HCT116 (cell line): ENCODE data around the gene OSBPL10. TPM values are rescaled to one million over a fixed set of nuclear protein-coding genes. Genes with fewer than 3 reads are reported as not detected.

Experiments
- ATAC-seq: fragments of 200-7000 bp; cut with Tn5 transposase; 2 replicates; pipeline ENCODE4 v1.9.1; 2020; ENCODE audit warnings: mild to moderate bottlenecking, moderate library complexity
- BruUV-seq: library from RNA; stranded (reverse); fragments of 400-500 nt; replicated peaks from 2 replicates; lab custom pipeline; 2021; lab: Mats Ljungman, UMichigan
- CTCF ChIA-PET: fragments of 300-600 bp; sonication (Branson Sonifier 250); formaldehyde crosslinking; loops from one replicate; lab custom pipeline; 2021; ENCODE audit warnings: antibody characterized with exemption; lab: Charles Lee
- POLR2A ChIA-PET: fragments of 300-600, 350-600 bp; sonication (Branson Sonifier 250); formaldehyde crosslinking; loops from one replicate; lab custom pipeline; 2021; ENCODE audit warnings: antibody characterized with exemption; lab: Charles Lee
- RAD21 ChIA-PET, 2 experiments: fragments of 300-600 bp; sonication (Branson Sonifier 250); formaldehyde crosslinking; loops; one replicate each; lab custom pipeline; 2023; ENCODE audit warnings: low total read pairs in 2 of 2; ENCODE audit not compliant: uncharacterized antibody in 2 of 2, unreplicated experiment in 2 of 2, low non-redundant PET in 1 of 2; lab: Charles Lee
- DNase-seq: peaks from one replicate; pipeline ENCODE4 v3.0.0-alpha.2; 2010; ENCODE audit warnings: low read depth, low spot score
- H2AFZ ChIP-seq: fragments of 200-600 bp; shearing (Covaris generic), sonication (generic); 2 replicates; pipeline ENCODE4 v1.6.1; 2017; ENCODE audit warnings: low read depth, mixed run types, mixed read lengths, antibody characterized with exemption, low read length; ENCODE audit not compliant: poor library complexity, severe bottlenecking
- H3K27ac ChIP-seq: 2 replicates; pipeline ENCODE4 v1.5.1; 2012; ENCODE audit warnings: low read depth, low read length
- H3K27me3 ChIP-seq: fragments of 200-600 bp; sonication (generic); 2 replicates; pipeline ENCODE4 v1.6.1; 2016; ENCODE audit warnings: mixed run types, low read length, mixed read lengths; ENCODE audit not compliant: insufficient read depth
- H3K36me3 ChIP-seq, 2 experiments: fragments of 200-500 bp in 1 of 2; fragments of 200-600 bp in 1 of 2; sonication (Bioruptor generic) in 1 of 2; sonication (generic) in 1 of 2; 2 replicates each; pipeline versions ENCODE4 v1.5.1 to v1.6.1; 2014 to 2016; ENCODE audit warnings: low read length in 2 of 2, inconsistent platforms in 1 of 2, mixed read lengths in 1 of 2, mixed run types in 1 of 2; ENCODE audit not compliant: insufficient read depth in 2 of 2, control insufficient read depth in 1 of 2
- H3K4me1 ChIP-seq, 2 experiments: fragments of 200-600 bp in 1 of 2; sonication (generic) in 1 of 2; 2 replicates each; pipeline versions ENCODE4 v1.5.1 to v1.6.1; 2012 to 2017; ENCODE audit warnings: low read length in 2 of 2, inconsistent platforms in 1 of 2, mild to moderate bottlenecking in 1 of 2, mixed read lengths in 1 of 2, mixed run types in 1 of 2, moderate library complexity in 1 of 2; ENCODE audit not compliant: insufficient read depth in 2 of 2, control insufficient read depth in 1 of 2
- H3K4me2 ChIP-seq: fragments of 200-600 bp; sonication (generic); 2 replicates; pipeline ENCODE4 v1.6.1; 2017; ENCODE audit warnings: mixed run types, low read length, mixed read lengths
- H3K4me3 ChIP-seq, 2 experiments: fragments of 200-600 bp in 1 of 2; sonication (generic) in 1 of 2; replicated peaks in 1 of 2; 2 replicates each; pipeline ENCODE4 v1.5.1; 2011 to 2016; ENCODE audit warnings: low read length in 2 of 2, control low read depth in 1 of 2, low read depth in 1 of 2, mild to moderate bottlenecking in 1 of 2, mixed read lengths in 1 of 2, mixed run types in 1 of 2
- H3K79me2 ChIP-seq: fragments of 200-600 bp; sonication (generic); 2 replicates; pipeline ENCODE4 v1.6.1; 2017; ENCODE audit warnings: mild to moderate bottlenecking, mixed run types, low read length, moderate library complexity, mixed read lengths; ENCODE audit not compliant: insufficient read depth
- H3K9ac ChIP-seq: fragments of 200-600 bp; sonication (generic); 2 replicates; pipeline ENCODE4 v1.6.1; 2016; ENCODE audit warnings: low read length, mixed read lengths
- H3K9me2 ChIP-seq: fragments of 200-600 bp; sonication (generic), shearing (Covaris generic); 2 replicates; pipeline ENCODE4 v1.6.1; 2017; ENCODE audit warnings: mixed run types, mild to moderate bottlenecking, moderate library complexity; ENCODE audit not compliant: insufficient read depth
- H3K9me3 ChIP-seq, 2 experiments: fragments of 200-500 bp in 1 of 2; fragments of 200-600 bp in 1 of 2; sonication (Bioruptor generic) in 1 of 2; sonication (generic) in 1 of 2; 2 replicates each; pipeline ENCODE4 v1.6.1; 2014 to 2017; ENCODE audit warnings: low read length in 2 of 2, mixed read lengths in 2 of 2, inconsistent platforms in 1 of 2, low read depth in 1 of 2, mild to moderate bottlenecking in 1 of 2, mixed run types in 1 of 2, moderate library complexity in 1 of 2; ENCODE audit not compliant: control insufficient read depth in 1 of 2, insufficient read depth in 1 of 2
- H4K20me1 ChIP-seq: fragments of 200-600 bp; sonication (generic), shearing (Covaris generic); 2 replicates; pipeline ENCODE4 v1.6.1; 2017; ENCODE audit warnings: mixed run types, mild to moderate bottlenecking, moderate library complexity; ENCODE audit not compliant: insufficient read depth
- CTCF ChIP-seq, 3 experiments: fragments of 200-600 bp in 1 of 3; sonication (generic) in 1 of 3; IDR thresholded peaks in 2 of 3; conservative IDR thresholded peaks in 1 of 3; 2 replicates each; pipeline ENCODE4 v1.5.1; 2012 to 2017; ENCODE audit warnings: low read depth in 2 of 3, low read length in 2 of 3, antibody characterized with exemption in 1 of 3, borderline replicate concordance in 1 of 3, control low read depth in 1 of 3, mild to moderate bottlenecking in 1 of 3, mixed read lengths in 1 of 3, mixed run types in 1 of 3, moderate library complexity in 1 of 3; ENCODE audit not compliant: insufficient read depth in 1 of 3
- JUND ChIP-seq: IDR thresholded peaks from 2 replicates; pipeline ENCODE4 v1.6.1; 2012
- POLR2A ChIP-seq: IDR thresholded peaks from 2 replicates; pipeline ENCODE4 v1.7.0; 2011; ENCODE audit warnings: borderline replicate concordance; ENCODE audit not compliant: insufficient read depth, insufficient read length; ENCODE audit errors: extremely low read depth
- REST ChIP-seq: IDR thresholded peaks from 2 replicates; pipeline ENCODE4 v1.6.1; 2012; ENCODE audit warnings: low read depth
- SIN3A ChIP-seq: IDR thresholded peaks from 2 replicates; pipeline ENCODE4 v1.6.1; 2012; ENCODE audit warnings: low read depth
- SRF ChIP-seq: IDR thresholded peaks from 2 replicates; pipeline ENCODE4 v1.6.1; 2012; ENCODE audit warnings: low read depth
- TCF7L2 ChIP-seq: IDR thresholded peaks from 2 replicates; pipeline ENCODE4 v1.7.0; 2011; ENCODE audit warnings: borderline replicate concordance, inconsistent platforms; ENCODE audit not compliant: insufficient read depth, insufficient read length; ENCODE audit errors: extremely low read depth
- YY1 ChIP-seq: IDR thresholded peaks from 2 replicates; pipeline ENCODE4 v1.6.1; 2011; ENCODE audit warnings: low read length, low read depth, moderate library complexity, mild to moderate bottlenecking; ENCODE audit not compliant: insufficient replicate concordance; ENCODE audit errors: extremely low read depth
- ZNF274 ChIP-seq: fragments of 200-500 bp; sonication (Bioruptor generic); IDR thresholded peaks from 2 replicates; pipeline ENCODE4 v1.6.1; 2014; ENCODE audit warnings: mild to moderate bottlenecking, low read depth, low read length, inconsistent platforms
- intact Hi-C: fragments of 100-400 bp; cut with micrococcal nuclease; formaldehyde crosslinking; loops from 2 replicates; pipeline ENCODE4 v1.10.0; 2022
- total RNA-seq: library from RNA; stranded (reverse); gene quantifications from one replicate; pipeline ENCODE4 v1.2.1, GENCODE V29; 2021; ENCODE audit not compliant: unreplicated experiment
- TF ChIP-seq, protein P1 (sequence below): IDR thresholded peaks from 2 replicates; pipeline ENCODE4 v1.6.1; 2012
- TF ChIP-seq, protein P2 (sequence below): IDR thresholded peaks from 2 replicates; pipeline ENCODE4 v1.6.1; 2011; ENCODE audit warnings: mild to moderate bottlenecking, low read length, moderate library complexity; ENCODE audit not compliant: insufficient replicate concordance; ENCODE audit errors: extremely low read depth

The OSBPL10 gene
- total RNA-seq, 1 experiment from 2014 or later, result 25.8 TPM

DNA sequence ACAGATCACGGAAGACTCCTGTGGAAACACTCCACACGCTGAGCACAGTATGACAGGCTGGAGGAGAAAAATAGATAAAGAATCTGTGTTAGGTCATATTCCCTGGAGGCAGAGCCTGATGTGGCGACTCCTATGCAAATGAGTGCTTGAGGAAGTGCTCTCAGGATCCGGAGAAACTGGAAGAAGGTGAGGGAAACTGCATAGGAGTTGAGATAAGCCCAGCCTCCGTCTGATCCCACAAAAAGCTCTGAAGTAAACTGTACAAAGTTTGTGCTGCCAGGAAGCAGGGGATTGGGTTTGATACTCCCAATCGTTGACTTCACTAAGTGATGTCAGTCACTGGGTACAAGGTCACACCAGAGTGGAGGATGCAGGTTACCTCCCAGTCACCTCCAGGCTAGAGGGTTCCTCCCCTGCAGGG is 33.4 kb downstream of the OSBPL10 start:
- Histone ChIP-seq H3K9ac (no peak overlapping the region), H4K20me1 (no peaks in the 10 kb centered on the region), H2AFZ (no peak overlapping the region), H3K9me2 (no peaks in the 10 kb centered on the region), H3K9me3 (no peaks in the 10 kb centered on the region), H3K4me2 (no peak overlapping the region), H3K36me3 (no peaks in the 10 kb centered on the region), H3K4me1 (peaks cover 0 to 3% of the 10 kb centered on the region in 2 experiments; a peak in 1 of 4 replicates), H3K27me3 (no peaks in the 10 kb centered on the region), H3K79me2 (no peaks in the 10 kb centered on the region; the same call in 1 of the 2 replicates), H3K27ac (no peak overlapping the region), H3K4me3 (no peak overlapping the region)
- DNase-seq, result no peak
- POLR2A ChIA-PET, result no interaction called here
- BruUV-seq, result no TSS peak
- peak; percentile 44; the same call in 1 of the 2 replicates for ATAC-seq
- TF ChIP-seq TCF7L2 (no peak), JUND (no peak), POLR2A (no peak), SRF (no peak), SIN3A (no peak), YY1 (no peak)
- intact Hi-C loops, result no loop called here
- RAD21 ChIA-PET, result no interaction called here
- CTCF ChIA-PET, result no interaction called here

DNA sequence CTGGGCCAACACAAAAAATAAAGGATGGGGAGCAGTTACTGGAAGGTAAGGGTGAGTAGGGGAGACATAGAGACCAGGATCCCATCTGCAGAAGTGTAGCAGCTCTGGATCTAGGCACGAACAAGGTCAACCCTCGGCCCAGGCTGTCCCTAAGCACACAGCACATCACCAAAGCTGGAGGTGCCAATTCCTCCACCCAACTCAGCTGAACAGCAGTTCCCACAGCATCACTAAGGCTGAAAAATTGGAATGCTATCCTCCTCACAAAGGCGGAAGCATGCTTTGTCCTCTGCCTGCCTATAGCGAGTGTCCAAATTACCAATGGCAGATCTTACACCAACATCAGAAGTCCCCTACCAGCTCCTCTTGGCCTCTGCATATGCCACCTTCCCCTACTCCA is 33.9 kb downstream of the OSBPL10 start:
- no peak overlapping the region for H3K4me2 ChIP-seq

More for the DNA sequence above, 33.9 kb downstream of the OSBPL10 start:
- H3K79me2 ChIP-seq, result no peaks in the 10 kb centered on the region; the same call in 1 of the 2 replicates
- no peaks in the 10 kb centered on the region for H3K9me2 ChIP-seq
- H3K27me3 ChIP-seq, result no peaks in the 10 kb centered on the region
- RAD21 ChIA-PET, result no interaction called here
- POLR2A ChIA-PET, result no interaction called here
- CTCF ChIA-PET, result no interaction called here
- no peak for ATAC-seq
- H3K4me1 ChIP-seq, result peaks cover 0 to 3% of the 10 kb centered on the region in 2 experiments; a peak in 1 of 4 replicates
- BruUV-seq, result no TSS peak
- H3K36me3 ChIP-seq, result no peaks in the 10 kb centered on the region
- no peaks in the 10 kb centered on the region for H3K9me3 ChIP-seq
- no peaks in the 10 kb centered on the region for H4K20me1 ChIP-seq
- H3K9ac ChIP-seq, result no peak overlapping the region
- intact Hi-C loops, result no loop called here
- no peak overlapping the region for H2AFZ ChIP-seq
- no peak for DNase-seq
- no peak overlapping the region for H3K4me3 ChIP-seq
- TF ChIP-seq REST, result no peak
- no peak for TF ChIP-seq ZNF274
- TF ChIP-seq CTCF (IDR thresholded peaks at IDR 0.05 in 2 of 3, conservative IDR thresholded peaks at IDR 0.05 in 1 of 3; ENCODE audit: borderline replicate concordance in 1 of 3, insufficient read depth in 1 of 3, low read depth in 2 of 3, low read length in 2 of 3), result no peak
- TF ChIP-seq, protein P1, sequence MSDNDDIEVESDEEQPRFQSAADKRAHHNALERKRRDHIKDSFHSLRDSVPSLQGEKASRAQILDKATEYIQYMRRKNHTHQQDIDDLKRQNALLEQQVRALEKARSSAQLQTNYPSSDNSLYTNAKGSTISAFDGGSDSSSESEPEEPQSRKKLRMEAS, result no peak
- TF ChIP-seq, protein P2, sequence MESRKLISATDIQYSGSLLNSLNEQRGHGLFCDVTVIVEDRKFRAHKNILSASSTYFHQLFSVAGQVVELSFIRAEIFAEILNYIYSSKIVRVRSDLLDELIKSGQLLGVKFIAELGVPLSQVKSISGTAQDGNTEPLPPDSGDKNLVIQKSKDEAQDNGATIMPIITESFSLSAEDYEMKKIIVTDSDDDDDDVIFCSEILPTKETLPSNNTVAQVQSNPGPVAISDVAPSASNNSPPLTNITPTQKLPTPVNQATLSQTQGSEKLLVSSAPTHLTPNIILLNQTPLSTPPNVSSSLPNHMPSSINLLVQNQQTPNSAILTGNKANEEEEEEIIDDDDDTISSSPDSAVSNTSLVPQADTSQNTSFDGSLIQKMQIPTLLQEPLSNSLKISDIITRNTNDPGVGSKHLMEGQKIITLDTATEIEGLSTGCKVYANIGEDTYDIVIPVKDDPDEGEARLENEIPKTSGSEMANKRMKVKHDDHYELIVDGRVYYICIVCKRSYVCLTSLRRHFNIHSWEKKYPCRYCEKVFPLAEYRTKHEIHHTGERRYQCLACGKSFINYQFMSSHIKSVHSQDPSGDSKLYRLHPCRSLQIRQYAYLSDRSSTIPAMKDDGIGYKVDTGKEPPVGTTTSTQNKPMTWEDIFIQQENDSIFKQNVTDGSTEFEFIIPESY, result no peak
- no peak overlapping the region for H3K27ac ChIP-seq
